Ovary (tissue), 9 donors: ENCODE measurements around the gene KRTAP5-3. TPM values are rescaled to one million over a fixed set of nuclear protein-coding genes. Genes with fewer than 3 reads are reported as not detected.
"Not testable (repeated sequence)": the region's sequence is repeated elsewhere in the genome, so short reads cannot be mapped to it uniquely, and the experiment has no call there.

Experiments used
- DNase-seq, 5 donors: peaks; one replicate each; pipeline ENCODE4 v3.0.0-alpha.2; 2019 to 2020
- H3K27ac ChIP-seq, 2 donors: fragments of 200-600 bp; one replicate each; pipeline versions ENCODE4 v1.5.1 to v1.8.0; 2019 to 2022
- H3K27me3 ChIP-seq: fragments of 200-600 bp; one replicate; pipeline ENCODE4 v1.8.0; 2022
- H3K36me3 ChIP-seq: fragments of 200-600 bp; sonication (generic); one replicate; pipeline ENCODE4 v1.5.1; 2019
- H3K4me1 ChIP-seq: one replicate; pipeline ENCODE4 v1.8.1; 2013; ENCODE audit warnings: mild to moderate bottlenecking, moderate library complexity; ENCODE audit not compliant: insufficient read depth
- H3K4me3 ChIP-seq: fragments of 200-600 bp; sonication (generic); one replicate; pipeline ENCODE4 v1.5.1; 2017
- H3K9me3 ChIP-seq, 2 donors: fragments of 200-600 bp in 1 of 2; sonication (generic) in 1 of 2; one replicate each; pipeline versions ENCODE4 v1.5.1 to v1.8.1; 2013 to 2019; ENCODE audit warnings: mild to moderate bottlenecking in 1 of 2, moderate library complexity in 1 of 2
- CTCF ChIP-seq, 3 donors: fragments of 450-650 bp in 2 of 3; fragments of 200-600 bp in 1 of 3; IDR thresholded peaks; one replicate each; pipeline versions ENCODE4 v1.5.1 to v1.8.0; 2016 to 2022; ENCODE audit warnings: antibody characterized with exemption in 3 of 3, mild to moderate bottlenecking in 1 of 3
- EP300 ChIP-seq: sonication (generic); formaldehyde crosslinking; IDR thresholded peaks from one replicate; pipeline ENCODE4 v1.6.1; 2017; ENCODE audit warnings: antibody characterized with exemption
- POLR2A ChIP-seq: fragments of 450-650 bp; IDR thresholded peaks from one replicate; pipeline ENCODE4 v1.6.1; 2017; ENCODE audit warnings: antibody characterized with exemption, mild to moderate bottlenecking, moderate library complexity
- WGBS, 3 donors: extraction: QIAGEN DNeasy Blood & Tissue Kit in 1 of 3; methylation state at CpG; one replicate each; pipeline versions ENCODE4 v1.1.5 to v1.1.7; 2013 to 2017; 5-methylcytosine and 5-hydroxymethylcytosine counted together
- intact Hi-C, 4 donors: fragments of 100-400 bp; cut with DNase I; formaldehyde crosslinking; loops; one replicate each; pipeline versions ENCODE4 v1.11.0 to v1.15.1; 2022 to 2023
- polyA plus RNA-seq, 2 donors: library from polyadenylated mRNA; stranded (reverse); fragments of 200-250 nt in 1 of 2; fragments of 350-450 nt in 1 of 2; fragmentation: Illumina TruSeq in 1 of 2; extraction: RNeasy Lipid Tissue Mini Kit (QIAGEN cat#74804) in 1 of 2; gene quantifications; one replicate each; pipeline ENCODE4 v1.2.3, GENCODE V29; 2013 to 2014
- total RNA-seq, 7 donors: library from RNA; depleted of rRNA in 2 of 7; stranded (reverse); fragments of >200 nt in 2 of 7; fragmentation: NEBNext Ultra II Directional in 3 of 7; extraction: Animal tissue kit (Norgen Biotek cat#: 25700) in 3 of 7; gene quantifications; one replicate each; pipeline versions ENCODE4 v1.1.0 to v1.2.4, GENCODE V29; 2016 to 2023
- donor health status: DM: no; HTN: no; CAD: no; lungs with moderate emphysema.
- donor health status: DM: no; HTN: no; CAD: no.
- donor health status: Bipolar disorder and iron deficiency.
- donor health status: DM: yes; HTN: yes; CAD: no.
- donor health status: DM: no; HTN: no; CAD: no.
- donor health status: DM: yes; HTN: yes; CAD: no.

KRTAP5-3 gene
- total and polyA plus RNA-seq, 9 donors, result not detected

- no peak for DNase-seq
- Histone ChIP-seq H3K4me1 (no peaks in the 10 kb centered on the region), H3K27ac (no peak overlapping the region), H3K27me3 (no peaks in the 10 kb centered on the region), H3K4me3 (no peak overlapping the region), H3K9me3 (no peaks in the 10 kb centered on the region), H3K36me3 (no peaks in the 10 kb centered on the region)
- 83 to 87% (median 87%) methylated on average over 7 of the region's 7 CpGs for WGBS, 3 donors
- no peak for TF ChIP-seq CTCF (IDR thresholded peaks at IDR 0.05)
- no peak for TF ChIP-seq EP300
- no peak for TF ChIP-seq POLR2A
- intact Hi-C loops, result no loop called here
These were observed 3.6 kb downstream of the KRTAP5-3 start for GRCh38 chr11:1604711-1605110.

DNA sequence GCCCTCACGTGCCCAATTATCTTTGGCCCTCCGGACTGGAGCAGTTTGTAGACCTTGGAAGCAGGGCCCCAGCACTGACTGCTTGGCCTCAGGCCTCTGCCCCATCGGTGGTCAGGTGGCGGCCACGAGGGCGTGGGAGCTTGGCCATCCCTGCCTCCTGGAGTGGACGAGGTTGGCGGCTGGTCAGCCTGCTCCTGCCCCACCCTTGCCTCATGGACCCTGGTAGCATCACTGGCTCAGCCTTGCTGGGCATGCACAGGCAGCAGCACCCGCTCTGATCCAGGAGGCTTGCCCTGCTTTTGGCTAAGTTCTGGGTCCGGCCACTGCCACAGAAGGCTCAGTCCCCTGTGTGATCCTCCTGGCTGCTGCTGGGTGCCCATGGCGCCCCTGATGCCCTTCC lies 4.1 kb downstream of the KRTAP5-3 start:
- no peak overlapping the region for H3K27ac ChIP-seq
- H3K4me3 ChIP-seq, result no peak overlapping the region
- TF ChIP-seq POLR2A (no peak), EP300 (no peak), CTCF (IDR thresholded peaks at IDR 0.05) (no peak)
- no peaks in the 10 kb centered on the region for H3K27me3 ChIP-seq
- no peaks in the 10 kb centered on the region for H3K36me3 ChIP-seq
- WGBS, 3 donors, result 85 to 93% (median 88%) methylated on average over 7 to 11 of the region's 11 CpGs
- DNase-seq, result no peak
- no peaks in the 10 kb centered on the region for H3K4me1 ChIP-seq
- intact Hi-C loops, result no loop called here
- no peaks in the 10 kb centered on the region for H3K9me3 ChIP-seq

GRCh38 chr11:1603629-1604028 lies 4.6 kb downstream of the KRTAP5-3 start:
- intact Hi-C loops, result no loop called here
- H3K4me3 ChIP-seq, result no peak overlapping the region
- no peaks in the 10 kb centered on the region for H3K4me1 ChIP-seq
- H3K27me3 ChIP-seq, result no peaks in the 10 kb centered on the region
- no peaks in the 10 kb centered on the region for H3K9me3 ChIP-seq
- H3K36me3 ChIP-seq, result no peaks in the 10 kb centered on the region
- TF ChIP-seq EP300, result no peak
- no peak for TF ChIP-seq POLR2A
- no peak for TF ChIP-seq CTCF (IDR thresholded peaks at IDR 0.05)
- DNase-seq, result no peak
- 57 to 86% (median 76%) methylated on average over 1 of the region's 1 CpG for WGBS, 3 donors
- H3K27ac ChIP-seq, result no peak overlapping the region

- 31 to 42% (median 33%) methylated on average over 3 of the region's 3 CpGs for WGBS, 3 donors
- H3K4me1 ChIP-seq, intact Hi-C loops, DNase-seq, H3K36me3 ChIP-seq, H3K27me3 ChIP-seq, H3K9me3 ChIP-seq, H3K27ac ChIP-seq, H3K4me3 ChIP-seq: not testable (repeated sequence)
These were observed 6.6 kb downstream of the KRTAP5-3 start for GRCh38 chr11:1601663-1602062.

DNA sequence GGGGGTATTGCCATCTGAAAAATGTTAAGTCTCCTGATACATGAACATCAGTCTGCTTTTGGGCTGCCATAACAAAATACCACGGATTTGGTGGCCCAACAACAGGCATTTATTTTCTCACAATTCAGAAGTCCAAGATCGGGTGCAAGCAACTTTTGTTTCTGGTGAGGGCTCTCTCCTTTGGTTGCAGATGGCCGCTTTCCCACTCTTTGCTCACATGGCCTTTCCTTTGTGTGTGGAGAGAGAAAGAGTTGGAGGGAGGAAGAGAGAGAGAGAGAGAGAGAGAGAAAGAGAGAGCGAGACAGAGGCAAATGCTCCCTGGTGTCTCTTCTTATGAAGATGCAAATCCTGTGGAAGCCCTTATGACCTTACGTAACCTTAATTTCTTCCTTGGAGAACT lies 7.6 kb downstream of the KRTAP5-3 start:
- H3K36me3 ChIP-seq, result no peaks in the 10 kb centered on the region
- no peaks in the 10 kb centered on the region for H3K27me3 ChIP-seq
- DNase-seq, result no peak
- no peak for TF ChIP-seq POLR2A
- TF ChIP-seq CTCF (IDR thresholded peaks at IDR 0.05), result no peak
- TF ChIP-seq EP300, result no peak
- intact Hi-C loops, result no loop called here
- no peaks in the 10 kb centered on the region for H3K9me3 ChIP-seq
- H3K4me1 ChIP-seq, result no peaks in the 10 kb centered on the region
- WGBS, 3 donors, result 69 to 79% (median 75%) methylated on average over 5 of the region's 5 CpGs
- no peak overlapping the region for H3K4me3 ChIP-seq
- no peak overlapping the region for H3K27ac ChIP-seq
